H7 (cell line): ENCODE results near the gene MIA2. TPM values are rescaled to one million over a fixed set of nuclear protein-coding genes. Genes with fewer than 3 reads are reported as not detected.
"Not testable (repeated sequence)": the region's sequence is repeated elsewhere in the genome, so short reads cannot be mapped to it uniquely, and the experiment has no call there.

Source experiments
- DNase-seq: peaks from one replicate; pipeline ENCODE4 v3.0.0; 2012
- H3K27me3 ChIP-seq: 2 replicates; pipeline ENCODE4 v1.6.0; 2011; ENCODE audit warnings: mild to moderate bottlenecking, low read length; ENCODE audit not compliant: control insufficient read depth, insufficient read depth
- H3K36me3 ChIP-seq: replicated peaks from 2 replicates; pipeline ENCODE4 v1.5.1; 2011; ENCODE audit warnings: low read length; ENCODE audit not compliant: control insufficient read depth, insufficient read depth
- H3K4me3 ChIP-seq: 2 replicates; pipeline ENCODE4 v1.5.1; 2011; ENCODE audit warnings: low read depth, mild to moderate bottlenecking, control low read depth, low read length, moderate library complexity; ENCODE audit not compliant: insufficient read depth
- total RNA-seq: library from RNA; depleted of rRNA; stranded (reverse); fragments of >200 nt; shearing (Covaris generic); gene quantifications from 2 replicates; pipeline ENCODE4 v1.2.3, GENCODE V29; 2014

MIA2 gene
- total RNA-seq, 1 experiment from 2014 or later: 11.0 TPM

DNA sequence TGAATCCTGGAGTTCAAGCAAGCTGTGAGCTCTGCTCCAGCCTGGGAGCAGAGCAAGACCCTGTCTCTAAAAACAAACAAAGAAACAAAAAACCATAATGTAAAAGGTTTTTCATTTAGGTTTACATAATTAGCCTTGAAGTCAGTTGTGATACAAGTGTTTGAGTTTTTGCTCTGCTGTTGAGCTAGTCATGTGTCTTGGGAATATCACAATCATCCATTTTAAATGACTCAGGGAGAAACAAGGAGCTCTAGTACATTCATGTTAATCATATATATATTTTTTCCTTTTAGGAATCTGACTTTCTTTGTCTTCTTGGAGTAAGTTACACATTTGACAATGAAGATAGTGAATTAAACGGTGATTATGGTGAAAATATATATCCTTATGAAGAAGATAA lies 12.9 kb downstream of the MIA2 start:
- Histone ChIP-seq H3K4me3 (no peak overlapping the region), H3K27me3 (no peaks in the 10 kb centered on the region), H3K36me3 (no peaks in the 10 kb centered on the region)
- no peak for DNase-seq

DNA sequence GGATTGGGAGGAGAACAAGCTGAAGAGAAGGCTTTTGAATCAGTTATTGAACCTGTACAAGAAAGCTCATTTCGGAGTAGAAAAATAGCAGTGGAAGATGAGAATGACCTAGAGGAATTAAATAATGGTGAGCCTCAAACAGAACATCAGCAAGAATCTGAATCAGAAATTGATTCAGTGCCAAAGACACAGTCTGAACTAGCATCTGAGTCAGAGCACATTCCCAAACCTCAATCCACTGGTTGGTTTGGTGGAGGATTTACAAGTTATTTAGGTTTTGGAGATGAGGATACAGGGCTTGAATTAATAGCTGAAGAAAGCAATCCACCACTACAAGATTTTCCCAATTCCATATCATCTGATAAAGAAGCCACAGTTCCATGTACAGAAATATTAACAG lies 13.5 kb downstream of the MIA2 start:
- Histone ChIP-seq H3K27me3 (no peaks in the 10 kb centered on the region), H3K36me3 (no peaks in the 10 kb centered on the region), H3K4me3 (no peak overlapping the region)
- no peak for DNase-seq

DNA sequence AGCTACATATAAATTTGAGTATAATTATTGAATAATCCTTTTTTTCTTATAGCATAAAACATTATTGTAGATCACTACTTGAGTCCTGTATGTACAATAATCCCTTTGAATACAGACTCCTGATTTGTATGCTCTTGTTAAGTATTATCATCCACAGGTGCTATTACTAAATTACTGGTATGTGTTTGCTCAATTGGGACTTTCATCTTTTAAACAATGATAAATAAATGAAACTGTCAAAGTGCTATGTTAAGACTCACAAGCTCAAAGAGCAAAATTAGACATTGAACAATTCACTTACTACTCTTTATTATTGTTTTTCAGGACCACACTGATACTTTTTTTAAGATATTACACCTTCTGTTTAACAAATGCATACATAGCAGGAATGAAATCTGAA lies 17.8 kb downstream of the MIA2 start:
- no peak overlapping the region for H3K4me3 ChIP-seq
- no peaks in the 10 kb centered on the region for H3K36me3 ChIP-seq
- no peaks in the 10 kb centered on the region for H3K27me3 ChIP-seq
- no peak for DNase-seq

DNA sequence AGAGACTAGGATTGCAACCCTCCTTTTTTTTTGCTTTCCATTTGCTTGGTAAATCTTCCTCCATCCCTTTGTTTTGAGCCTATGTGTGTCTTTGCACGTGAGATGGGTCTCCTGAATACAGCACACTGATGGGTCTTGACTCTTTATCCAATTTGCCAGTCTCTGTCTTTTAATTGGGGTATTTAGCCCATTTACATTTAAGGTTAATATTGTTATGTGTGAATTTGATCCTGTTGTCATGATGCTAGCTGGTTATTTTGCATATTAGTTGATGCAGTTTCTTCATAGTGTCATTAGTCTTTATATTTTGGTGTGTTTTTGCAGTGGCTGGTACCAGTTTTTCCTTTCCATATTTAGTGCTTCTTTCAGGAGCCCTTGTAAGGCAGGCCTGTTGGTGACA lies 23.7 kb downstream of the MIA2 start:
- not testable (repeated sequence) for H3K27me3 ChIP-seq, H3K36me3 ChIP-seq, DNase-seq

DNA sequence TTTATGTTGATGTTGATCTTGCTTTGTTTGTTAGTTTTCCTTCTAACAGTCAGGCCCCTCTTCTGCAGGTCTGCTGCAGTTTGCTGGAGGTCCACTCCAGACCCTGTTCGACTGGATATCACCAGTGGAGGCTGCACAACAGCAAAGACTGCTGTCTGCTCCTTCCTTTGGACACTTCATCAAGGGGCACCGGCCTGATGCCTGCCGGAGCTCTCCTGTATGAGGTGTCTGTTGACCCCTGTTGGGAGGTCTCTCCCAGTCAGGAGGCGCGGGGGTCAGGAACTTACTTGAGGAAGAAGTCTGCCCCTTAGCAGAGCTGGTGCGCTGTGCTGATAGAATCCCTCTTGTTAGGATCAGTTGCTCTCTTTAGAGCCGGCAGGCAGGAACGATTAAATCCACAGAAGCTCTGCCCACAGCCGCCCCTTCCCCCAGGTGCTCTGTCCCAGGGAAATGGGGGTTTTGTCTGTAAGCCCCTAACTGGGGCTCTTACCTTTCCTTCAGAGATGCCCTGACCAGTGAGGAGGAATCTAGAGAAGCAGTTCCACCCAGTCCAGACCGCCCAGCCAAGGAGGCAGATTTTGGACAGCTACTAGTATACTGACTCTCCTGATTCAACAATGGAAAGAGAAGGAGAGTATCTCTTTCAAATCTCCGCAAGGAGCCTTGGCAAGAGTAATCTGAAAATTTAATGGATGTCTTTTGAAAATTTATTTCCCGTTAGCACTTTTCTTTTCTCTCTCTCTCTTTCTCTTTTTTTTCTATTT lies 25.2 kb downstream of the MIA2 start:
- DNase-seq: no peak
- H3K4me3 ChIP-seq: no peak overlapping the region
- no peaks in the 10 kb centered on the region for H3K27me3 ChIP-seq
- H3K36me3 ChIP-seq: no peaks in the 10 kb centered on the region

More for the DNA sequence above, 23.7 kb downstream of the MIA2 start:
- not testable (repeated sequence) for H3K4me3 ChIP-seq

DNA sequence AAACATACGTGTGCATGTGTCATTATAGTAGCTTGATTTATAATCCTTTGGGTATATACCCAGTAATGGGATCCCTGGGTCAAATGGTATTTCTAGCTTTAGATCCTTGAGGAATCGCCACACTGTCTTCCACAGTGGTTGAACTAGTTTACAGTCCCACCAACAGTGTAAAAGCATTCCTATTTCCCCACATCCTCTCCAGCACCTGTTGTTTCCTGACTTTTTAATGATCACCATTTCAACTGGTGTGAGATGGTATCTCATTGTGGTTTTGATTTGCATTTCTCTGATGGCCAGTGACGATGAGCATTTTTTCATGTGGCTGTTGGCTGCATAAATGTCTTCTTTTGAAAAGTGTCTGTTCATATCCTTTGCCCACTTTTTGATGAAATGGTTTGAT lies 26.4 kb downstream of the MIA2 start:
- not testable (repeated sequence) for H3K36me3 ChIP-seq, H3K4me3 ChIP-seq, DNase-seq, H3K27me3 ChIP-seq

DNA sequence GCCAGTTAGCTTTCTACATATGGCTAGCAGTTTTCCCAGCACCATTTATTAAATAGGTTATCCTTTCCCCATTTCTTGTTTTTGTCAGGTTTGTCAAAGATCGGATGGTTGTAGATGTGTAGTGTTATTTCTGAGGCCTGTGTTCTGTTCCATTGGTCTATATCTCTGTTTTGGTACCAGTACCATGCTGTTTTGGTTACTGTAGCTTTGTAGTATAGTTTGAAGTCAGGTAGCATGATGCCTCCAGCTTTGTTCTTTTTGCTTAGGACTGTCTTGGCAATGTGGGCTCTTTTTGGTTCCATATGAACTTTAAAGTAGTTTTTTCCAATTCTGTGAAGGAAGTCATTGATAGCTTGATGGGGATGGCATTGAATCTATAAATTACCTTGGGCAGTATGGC lies 28.5 kb downstream of the MIA2 start:
- not testable (repeated sequence) for H3K4me3 ChIP-seq, H3K36me3 ChIP-seq, DNase-seq, H3K27me3 ChIP-seq

DNA sequence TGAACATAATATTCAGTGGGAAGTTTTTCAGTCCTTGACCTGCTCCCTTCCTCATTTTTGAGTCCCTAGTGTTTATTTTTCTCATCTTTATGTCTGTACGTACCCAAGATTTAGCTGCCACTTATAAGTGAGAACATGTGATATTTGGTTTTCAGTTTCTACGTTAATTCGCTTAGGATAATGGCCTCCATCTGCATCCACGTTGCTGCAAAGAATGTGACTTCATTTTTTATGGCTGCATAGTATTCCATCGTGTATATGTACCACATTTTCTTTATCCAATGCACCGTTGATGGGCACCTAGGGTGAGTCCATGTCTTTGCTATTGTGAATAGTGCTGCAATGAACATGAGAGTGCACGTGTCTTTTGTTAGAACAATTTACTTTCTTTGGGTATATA lies 30.3 kb downstream of the MIA2 start:
- DNase-seq: no peak
- H3K36me3 ChIP-seq: no peaks in the 10 kb centered on the region

DNA sequence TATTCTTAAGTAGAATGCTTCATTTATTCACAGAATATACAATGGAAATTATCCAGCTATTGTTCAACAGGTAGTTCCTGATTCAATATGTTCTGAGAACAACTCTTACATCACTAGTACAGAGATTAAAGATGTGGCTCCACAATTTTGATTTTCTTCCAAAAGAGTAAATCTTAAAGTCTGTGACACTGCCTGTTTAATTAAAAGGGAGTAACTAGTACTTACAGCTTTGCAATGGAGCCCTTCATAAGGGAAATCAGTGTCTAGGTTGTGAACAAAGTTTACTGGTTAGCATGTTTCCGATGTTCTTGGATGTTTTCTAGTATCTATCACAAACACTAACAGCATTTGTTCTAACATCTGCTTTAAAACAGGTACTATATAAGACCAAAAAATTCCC lies 30.8 kb downstream of the MIA2 start:
- H3K4me3 ChIP-seq: no peak overlapping the region
- H3K27me3 ChIP-seq: no peaks in the 10 kb centered on the region; the same call in 1 of the 2 replicates
- no peaks in the 10 kb centered on the region for H3K36me3 ChIP-seq
- no peak for DNase-seq

More for the DNA sequence above, 30.3 kb downstream of the MIA2 start:
- no peaks in the 10 kb centered on the region; the same call in 1 of the 2 replicates for H3K27me3 ChIP-seq
- no peak overlapping the region for H3K4me3 ChIP-seq

DNA sequence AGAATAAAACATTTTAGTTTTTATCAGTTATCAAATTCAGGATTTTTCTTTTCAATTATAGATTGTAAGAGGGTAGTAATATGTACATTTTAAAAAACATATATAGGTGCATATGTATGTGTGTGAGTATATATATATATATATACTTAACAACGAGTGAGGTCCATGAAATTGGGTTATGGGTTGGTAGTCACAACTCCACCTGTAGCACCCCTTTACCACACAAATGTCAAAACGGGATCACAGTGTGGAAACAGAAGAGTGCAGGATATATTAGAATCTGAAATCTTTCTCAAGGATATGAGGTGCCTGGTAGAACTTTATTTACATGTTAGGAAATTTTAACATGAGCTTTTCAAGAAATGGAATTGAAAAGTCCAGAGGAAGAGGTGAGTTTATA lies 31.3 kb downstream of the MIA2 start:
- H3K27me3 ChIP-seq: no peaks in the 10 kb centered on the region; the same call in 1 of the 2 replicates
- no peak for DNase-seq
- no peak overlapping the region for H3K4me3 ChIP-seq
- H3K36me3 ChIP-seq: no peaks in the 10 kb centered on the region

DNA sequence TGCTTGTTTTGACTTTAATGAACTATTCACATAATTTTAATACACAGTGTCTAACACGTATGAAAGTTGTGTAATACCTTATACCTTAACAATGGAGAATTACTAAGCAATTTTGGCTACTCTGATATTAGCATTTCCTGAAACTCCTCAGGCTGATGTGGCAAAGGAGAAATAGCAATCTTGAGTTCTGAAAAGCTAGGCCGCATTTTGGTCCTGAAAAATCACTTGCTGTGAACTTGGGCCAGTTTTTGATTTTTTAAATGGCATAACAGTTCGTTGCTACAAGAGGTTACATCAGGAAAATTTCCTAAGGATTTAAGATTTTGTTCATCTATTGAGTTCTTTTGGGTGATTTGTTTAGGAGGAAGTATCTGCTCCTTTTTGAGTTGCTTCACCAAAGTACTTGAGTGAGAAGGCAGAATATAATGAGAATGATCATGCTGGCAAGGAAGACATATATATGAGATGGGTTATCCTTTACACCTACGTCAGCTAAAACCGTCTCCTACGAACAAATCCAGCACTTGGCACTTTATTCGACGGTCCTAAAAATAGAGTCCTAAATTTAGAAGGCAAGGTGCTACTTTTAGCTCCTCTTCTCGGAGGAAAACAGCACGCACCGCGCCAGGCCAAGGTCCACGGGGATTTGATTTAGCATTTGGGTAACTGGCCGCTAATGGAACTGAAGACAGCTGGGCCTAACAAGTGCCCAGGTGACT lies 32.2 kb downstream of the MIA2 start:
- DNase-seq: no peak
- H3K27me3 ChIP-seq: no peaks in the 10 kb centered on the region; the same call in 1 of the 2 replicates
- H3K36me3 ChIP-seq: no peaks in the 10 kb centered on the region
- peak overlapping the region; percentile 80 for H3K4me3 ChIP-seq

DNA sequence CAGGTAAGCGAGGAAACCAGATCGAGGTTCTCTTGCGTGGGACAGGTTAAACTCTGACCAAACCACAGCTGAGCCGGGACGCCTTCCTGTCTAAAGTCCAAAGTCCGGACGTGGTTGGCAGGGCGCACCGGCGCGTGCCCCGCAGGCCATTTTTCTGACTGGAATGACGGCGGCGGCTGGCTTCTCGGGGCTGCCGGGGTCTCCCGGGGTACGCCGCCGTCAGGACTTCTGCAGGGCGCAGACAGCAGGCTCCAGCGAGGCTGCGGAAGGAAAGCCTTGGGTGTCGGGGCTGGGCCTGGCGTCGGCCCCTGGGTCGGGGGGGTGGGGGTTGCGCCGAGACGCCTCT lies 32.8 kb downstream of the MIA2 start:
- Histone ChIP-seq H3K4me3 (peak overlapping the region; percentile 80), H3K27me3 (no peaks in the 10 kb centered on the region; the same call in 1 of the 2 replicates), H3K36me3 (no peaks in the 10 kb centered on the region)
- DNase-seq: peak; percentile 76

DNA sequence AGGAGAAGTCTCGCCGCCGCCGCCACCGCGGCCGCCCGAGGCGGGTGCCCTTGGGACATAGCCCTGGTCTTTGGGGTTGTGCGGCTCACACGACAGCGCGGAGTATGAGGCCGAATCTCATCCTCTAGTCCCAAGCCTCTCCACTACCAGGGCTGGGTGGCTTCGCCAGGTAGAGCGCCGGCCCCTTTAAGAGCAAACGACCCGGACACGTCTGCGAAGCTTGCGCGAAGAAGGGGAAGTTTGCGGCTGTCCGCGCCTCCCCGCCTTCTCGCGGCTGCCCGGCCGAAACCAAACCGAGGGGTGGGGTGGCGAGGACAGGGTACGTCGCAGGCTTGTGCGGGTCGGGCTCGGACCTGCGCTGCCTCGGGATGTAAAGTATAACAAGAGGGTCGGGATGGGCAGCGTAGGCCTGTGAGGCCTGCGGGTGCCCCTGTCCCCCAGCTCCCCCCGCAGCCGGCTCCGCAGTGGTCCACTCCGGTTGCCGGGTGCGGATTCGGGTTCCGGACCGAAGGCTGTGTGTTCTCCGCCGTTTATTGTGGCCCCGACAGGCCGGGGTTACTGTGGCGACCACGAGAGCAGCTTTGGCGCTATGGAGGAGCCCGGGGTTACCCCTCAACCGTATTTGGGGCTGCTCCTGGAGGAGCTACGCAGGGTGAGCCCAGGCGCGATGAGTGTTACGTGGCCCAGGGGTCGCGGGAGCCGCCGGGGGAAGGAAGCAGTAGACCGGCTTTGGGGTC lies 33.3 kb downstream of the MIA2 start:
- no peaks in the 10 kb centered on the region; the same call in 1 of the 2 replicates for H3K27me3 ChIP-seq
- peak; percentile 82 for DNase-seq
- no peaks in the 10 kb centered on the region for H3K36me3 ChIP-seq
- H3K4me3 ChIP-seq: peak overlapping the region; percentile 80

DNA sequence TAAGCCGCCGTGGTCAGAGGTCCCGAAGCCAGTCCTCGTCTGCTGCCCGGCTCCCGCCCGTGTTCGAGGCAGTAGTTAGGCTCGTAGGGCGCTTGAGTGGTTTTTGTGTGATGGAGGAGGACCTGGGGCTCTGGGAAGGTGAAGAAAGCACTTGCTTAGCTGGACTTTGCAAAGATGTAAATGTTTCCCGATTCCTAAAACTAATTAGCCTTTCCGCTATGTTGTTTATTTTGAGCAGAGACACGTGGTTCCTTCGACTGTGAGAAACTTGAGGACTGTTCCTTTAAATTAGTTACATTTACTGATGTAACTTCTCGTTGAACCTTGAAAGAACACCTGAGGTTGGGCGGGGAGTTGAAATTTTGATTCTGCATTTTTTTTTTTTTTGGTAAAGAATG lies 33.9 kb downstream of the MIA2 start:
- Histone ChIP-seq H3K36me3 (no peaks in the 10 kb centered on the region), H3K27me3 (no peaks in the 10 kb centered on the region; the same call in 1 of the 2 replicates), H3K4me3 (peak overlapping the region; percentile 80)
- DNase-seq: no peak

DNA sequence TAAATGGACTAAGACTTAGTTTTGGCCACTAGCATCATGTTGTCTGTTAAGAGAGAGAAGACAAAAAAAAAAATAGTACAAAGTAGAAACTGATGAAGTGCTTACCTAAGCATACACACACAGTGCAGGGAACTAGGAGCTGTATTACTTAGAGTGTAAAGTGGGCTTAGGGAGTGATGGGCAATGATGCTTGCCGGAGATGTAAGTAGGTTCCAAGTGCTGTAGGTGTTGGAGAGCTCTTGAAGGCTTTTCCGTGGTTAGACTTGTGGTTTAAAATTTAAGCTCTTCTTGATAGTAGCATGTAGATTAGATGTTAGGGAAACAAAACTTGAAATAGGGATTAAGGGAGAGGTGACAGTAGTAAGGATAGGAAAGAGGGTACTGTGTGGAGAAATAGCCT lies 34.7 kb downstream of the MIA2 start:
- no peak overlapping the region for H3K4me3 ChIP-seq
- H3K27me3 ChIP-seq: no peaks in the 10 kb centered on the region; the same call in 1 of the 2 replicates
- H3K36me3 ChIP-seq: no peaks in the 10 kb centered on the region
- DNase-seq: no peak
